GM23338 (cell line): Measurements from ENCODE around the gene TMEM62.

Source experiments
- CREB1 ChIP-seq: fragments of 250-450 bp; sonication (Bioruptor Pico); IDR thresholded peaks from 2 replicates; pipeline ENCODE4 v1.5.0; 2020; ENCODE audit warnings: low read depth, mild to moderate bottlenecking, moderate library complexity
- EZH2 ChIP-seq: fragments of 200-600 bp; sonication (generic); IDR thresholded peaks from one replicate; pipeline ENCODE4 v1.8.0; 2017; ENCODE audit warnings: antibody characterized with exemption, mild to moderate bottlenecking, low read depth; ENCODE audit not compliant: unreplicated experiment
- EZH2phosphoT487 ChIP-seq: fragments of 200-600 bp; sonication (generic); IDR thresholded peaks from one replicate; pipeline ENCODE4 v1.8.1; 2018; ENCODE audit warnings: antibody characterized with exemption; ENCODE audit not compliant: unreplicated experiment
- JUNB ChIP-seq: IDR thresholded peaks from one replicate; pipeline ENCODE4 v1.6.1; 2016; ENCODE audit warnings: antibody characterized with exemption; ENCODE audit not compliant: unreplicated experiment
- POLR2AphosphoS5 ChIP-seq: IDR thresholded peaks from 2 replicates; pipeline ENCODE4 v1.6.1; 2016; ENCODE audit warnings: antibody characterized with exemption, low read depth
- TF ChIP-seq, protein P1 (sequence below), 2 experiments: fragments of 200-600 bp in 1 of 2; sonication (generic) in 1 of 2; conservative IDR thresholded peaks; 2 replicates each; pipeline versions ENCODE4 v1.5.1 to v1.6.1; 2016 to 2017; ENCODE audit warnings: antibody characterized with exemption in 2 of 2, low read depth in 2 of 2, mild to moderate bottlenecking in 2 of 2, moderate library complexity in 1 of 2
- TF ChIP-seq, protein P2 (sequence below): IDR thresholded peaks from one replicate; pipeline ENCODE4 v1.6.1; 2018; ENCODE audit warnings: antibody characterized with exemption; ENCODE audit not compliant: unreplicated experiment

DNA sequence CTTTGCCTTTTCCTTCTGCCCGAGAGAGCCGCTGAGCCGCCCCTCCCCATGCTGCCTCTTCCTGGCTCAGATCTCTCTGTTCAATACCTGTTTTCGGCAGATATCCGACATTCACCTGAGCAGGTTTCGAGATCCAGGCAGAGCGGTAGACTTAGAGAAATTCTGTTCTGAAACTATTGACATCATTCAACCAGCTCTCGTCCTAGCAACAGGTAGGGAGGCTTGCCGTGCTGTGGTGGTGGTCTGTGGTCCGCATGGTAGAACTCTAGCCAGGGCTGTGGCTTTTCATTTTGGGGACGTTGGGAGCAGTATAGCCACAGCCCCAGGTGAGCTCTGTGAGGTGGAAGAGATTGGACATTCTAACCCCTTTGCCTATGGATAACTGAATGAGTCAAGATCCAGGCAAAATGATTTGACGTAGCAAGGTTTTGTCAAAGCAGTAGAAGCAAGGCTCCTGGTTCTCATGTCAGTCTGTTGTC, 810 bp downstream of the TMEM62 start:
- TF ChIP-seq, protein P1, sequence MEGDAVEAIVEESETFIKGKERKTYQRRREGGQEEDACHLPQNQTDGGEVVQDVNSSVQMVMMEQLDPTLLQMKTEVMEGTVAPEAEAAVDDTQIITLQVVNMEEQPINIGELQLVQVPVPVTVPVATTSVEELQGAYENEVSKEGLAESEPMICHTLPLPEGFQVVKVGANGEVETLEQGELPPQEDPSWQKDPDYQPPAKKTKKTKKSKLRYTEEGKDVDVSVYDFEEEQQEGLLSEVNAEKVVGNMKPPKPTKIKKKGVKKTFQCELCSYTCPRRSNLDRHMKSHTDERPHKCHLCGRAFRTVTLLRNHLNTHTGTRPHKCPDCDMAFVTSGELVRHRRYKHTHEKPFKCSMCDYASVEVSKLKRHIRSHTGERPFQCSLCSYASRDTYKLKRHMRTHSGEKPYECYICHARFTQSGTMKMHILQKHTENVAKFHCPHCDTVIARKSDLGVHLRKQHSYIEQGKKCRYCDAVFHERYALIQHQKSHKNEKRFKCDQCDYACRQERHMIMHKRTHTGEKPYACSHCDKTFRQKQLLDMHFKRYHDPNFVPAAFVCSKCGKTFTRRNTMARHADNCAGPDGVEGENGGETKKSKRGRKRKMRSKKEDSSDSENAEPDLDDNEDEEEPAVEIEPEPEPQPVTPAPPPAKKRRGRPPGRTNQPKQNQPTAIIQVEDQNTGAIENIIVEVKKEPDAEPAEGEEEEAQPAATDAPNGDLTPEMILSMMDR (conservative IDR thresholded peaks at IDR 0.05; ENCODE audit: low read depth in 2 of 2): no peak
- TF ChIP-seq EZH2: peak; percentile 38
- no peak for TF ChIP-seq CREB1
- TF ChIP-seq, protein P2, sequence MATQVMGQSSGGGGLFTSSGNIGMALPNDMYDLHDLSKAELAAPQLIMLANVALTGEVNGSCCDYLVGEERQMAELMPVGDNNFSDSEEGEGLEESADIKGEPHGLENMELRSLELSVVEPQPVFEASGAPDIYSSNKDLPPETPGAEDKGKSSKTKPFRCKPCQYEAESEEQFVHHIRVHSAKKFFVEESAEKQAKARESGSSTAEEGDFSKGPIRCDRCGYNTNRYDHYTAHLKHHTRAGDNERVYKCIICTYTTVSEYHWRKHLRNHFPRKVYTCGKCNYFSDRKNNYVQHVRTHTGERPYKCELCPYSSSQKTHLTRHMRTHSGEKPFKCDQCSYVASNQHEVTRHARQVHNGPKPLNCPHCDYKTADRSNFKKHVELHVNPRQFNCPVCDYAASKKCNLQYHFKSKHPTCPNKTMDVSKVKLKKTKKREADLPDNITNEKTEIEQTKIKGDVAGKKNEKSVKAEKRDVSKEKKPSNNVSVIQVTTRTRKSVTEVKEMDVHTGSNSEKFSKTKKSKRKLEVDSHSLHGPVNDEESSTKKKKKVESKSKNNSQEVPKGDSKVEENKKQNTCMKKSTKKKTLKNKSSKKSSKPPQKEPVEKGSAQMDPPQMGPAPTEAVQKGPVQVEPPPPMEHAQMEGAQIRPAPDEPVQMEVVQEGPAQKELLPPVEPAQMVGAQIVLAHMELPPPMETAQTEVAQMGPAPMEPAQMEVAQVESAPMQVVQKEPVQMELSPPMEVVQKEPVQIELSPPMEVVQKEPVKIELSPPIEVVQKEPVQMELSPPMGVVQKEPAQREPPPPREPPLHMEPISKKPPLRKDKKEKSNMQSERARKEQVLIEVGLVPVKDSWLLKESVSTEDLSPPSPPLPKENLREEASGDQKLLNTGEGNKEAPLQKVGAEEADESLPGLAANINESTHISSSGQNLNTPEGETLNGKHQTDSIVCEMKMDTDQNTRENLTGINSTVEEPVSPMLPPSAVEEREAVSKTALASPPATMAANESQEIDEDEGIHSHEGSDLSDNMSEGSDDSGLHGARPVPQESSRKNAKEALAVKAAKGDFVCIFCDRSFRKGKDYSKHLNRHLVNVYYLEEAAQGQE: no peak
- no peak for TF ChIP-seq POLR2AphosphoS5
- TF ChIP-seq EZH2phosphoT487: no peak
- no peak for TF ChIP-seq JUNB
